ENCODE measurements around the gene ELF2. TPM values are rescaled to one million over a fixed set of nuclear protein-coding genes. Genes with fewer than 3 reads are reported as not detected.
"Not testable (repeated sequence)": the region's sequence is repeated elsewhere in the genome, so short reads cannot be mapped to it uniquely, and the experiment has no call there.

The ELF2 gene
- total RNA-seq, 1 donor from 2014 or later, result 33.9 TPM

- TF ChIP-seq, protein P1, sequence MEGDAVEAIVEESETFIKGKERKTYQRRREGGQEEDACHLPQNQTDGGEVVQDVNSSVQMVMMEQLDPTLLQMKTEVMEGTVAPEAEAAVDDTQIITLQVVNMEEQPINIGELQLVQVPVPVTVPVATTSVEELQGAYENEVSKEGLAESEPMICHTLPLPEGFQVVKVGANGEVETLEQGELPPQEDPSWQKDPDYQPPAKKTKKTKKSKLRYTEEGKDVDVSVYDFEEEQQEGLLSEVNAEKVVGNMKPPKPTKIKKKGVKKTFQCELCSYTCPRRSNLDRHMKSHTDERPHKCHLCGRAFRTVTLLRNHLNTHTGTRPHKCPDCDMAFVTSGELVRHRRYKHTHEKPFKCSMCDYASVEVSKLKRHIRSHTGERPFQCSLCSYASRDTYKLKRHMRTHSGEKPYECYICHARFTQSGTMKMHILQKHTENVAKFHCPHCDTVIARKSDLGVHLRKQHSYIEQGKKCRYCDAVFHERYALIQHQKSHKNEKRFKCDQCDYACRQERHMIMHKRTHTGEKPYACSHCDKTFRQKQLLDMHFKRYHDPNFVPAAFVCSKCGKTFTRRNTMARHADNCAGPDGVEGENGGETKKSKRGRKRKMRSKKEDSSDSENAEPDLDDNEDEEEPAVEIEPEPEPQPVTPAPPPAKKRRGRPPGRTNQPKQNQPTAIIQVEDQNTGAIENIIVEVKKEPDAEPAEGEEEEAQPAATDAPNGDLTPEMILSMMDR (IDR thresholded peaks at IDR 0.05; ENCODE audit: borderline replicate concordance), result peak; percentile 84
- peak; percentile 40 for DNase-seq
- Histone ChIP-seq H3K4me3 (no peak overlapping the region), H3K4me1 (peaks cover 32% of the 10 kb centered on the region), H3K27me3 (ENCODE audit: low read depth) (no peaks in the 10 kb centered on the region), H3K36me3 (no peaks in the 10 kb centered on the region), H3K9me3 (replicated peaks) (no peaks in the 10 kb centered on the region), H3K27ac (replicated peaks) (peak overlapping the region; percentile 89)
- intact Hi-C loops (cut with micrococcal nuclease), result loop anchor here (10.0 kb wide), 1 partner anchor 264 kb away; no protein-coding TSS in a partner anchor
Measured at GRCh38 chr4:139030614-139031235, 146.3 kb downstream of the ELF2 start.

- not testable (repeated sequence) for H3K9me3 ChIP-seq (replicated peaks); DNase-seq; H3K4me3 ChIP-seq; H3K27me3 ChIP-seq (ENCODE audit: low read depth); H3K36me3 ChIP-seq
- Histone ChIP-seq H3K27ac (replicated peaks) (peak overlapping the region; percentile 89), H3K4me1 (peaks cover 23% of the 10 kb centered on the region)
- intact Hi-C loops (cut with micrococcal nuclease), result loop anchor here (10.0 kb wide), 1 partner anchor 265 kb away; no protein-coding TSS in a partner anchor
Measured at GRCh38 chr4:139029866-139030363, 147.1 kb downstream of the ELF2 start.

- TF ChIP-seq, protein P1 (IDR thresholded peaks at IDR 0.05; ENCODE audit: borderline replicate concordance), result no peak
- Histone ChIP-seq H3K4me1 (peaks cover 17% of the 10 kb centered on the region), H3K27me3 (ENCODE audit: low read depth) (no peaks in the 10 kb centered on the region), H3K4me3 (peak overlapping the region; percentile 22), H3K27ac (replicated peaks) (peak overlapping the region; percentile 89), H3K9me3 (replicated peaks) (no peaks in the 10 kb centered on the region), H3K36me3 (no peaks in the 10 kb centered on the region)
- peak; percentile 80 for DNase-seq
- intact Hi-C loops (cut with micrococcal nuclease), result no loop called here
Measured at GRCh38 chr4:139028191-139028661, 148.8 kb downstream of the ELF2 start.

DNA sequence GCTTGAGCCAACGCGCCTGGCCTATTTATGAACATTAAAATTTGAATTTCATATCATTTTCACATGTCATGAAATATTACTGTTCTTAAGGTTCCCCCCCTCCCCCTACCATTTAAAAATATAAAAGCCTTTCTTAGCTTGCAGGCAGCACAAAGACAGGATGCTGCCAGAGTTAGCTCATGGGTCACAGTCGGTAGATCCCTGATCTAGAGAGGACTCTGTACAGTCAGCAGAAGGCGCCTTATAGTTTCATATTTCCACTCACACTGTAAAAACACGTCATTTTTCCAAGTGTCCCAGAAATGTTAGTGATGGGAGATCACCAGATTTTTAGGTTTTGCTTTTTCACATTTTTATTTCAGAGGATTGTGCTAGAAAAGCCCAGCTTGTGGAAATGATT, 149.2 kb downstream of the ELF2 start:
- H3K36me3 ChIP-seq, result no peaks in the 10 kb centered on the region
- H3K9me3 ChIP-seq (replicated peaks), result no peaks in the 10 kb centered on the region
- no peak for DNase-seq
- intact Hi-C loops (cut with micrococcal nuclease), result no loop called here
- H3K4me1 ChIP-seq, result peaks cover 17% of the 10 kb centered on the region
- peak overlapping the region; percentile 89 for H3K27ac ChIP-seq (replicated peaks)
- TF ChIP-seq, protein P1 (IDR thresholded peaks at IDR 0.05; ENCODE audit: borderline replicate concordance), result no peak
- no peaks in the 10 kb centered on the region for H3K27me3 ChIP-seq (ENCODE audit: low read depth)
- H3K4me3 ChIP-seq, result peak overlapping the region; percentile 22

DNA sequence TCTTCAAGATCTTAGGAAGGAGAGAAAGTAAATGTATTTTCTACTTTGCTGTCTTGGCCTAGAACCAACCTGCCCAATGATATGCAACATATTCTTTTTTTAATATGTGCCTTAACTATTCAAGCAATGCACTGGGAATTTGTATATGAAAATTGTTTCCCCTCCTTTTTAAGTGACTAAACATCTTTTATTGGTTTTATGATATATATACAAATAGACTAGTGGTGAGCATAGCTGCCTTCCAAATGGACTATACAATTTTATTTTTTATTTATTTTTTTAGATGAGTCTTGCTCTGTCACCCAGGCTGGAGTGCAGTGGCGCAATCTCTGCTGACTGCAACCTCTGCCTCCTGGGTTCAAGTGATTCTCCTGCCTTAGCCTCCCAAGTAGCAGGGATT, 151.2 kb downstream of the ELF2 start:
- no peak for DNase-seq
- TF ChIP-seq, protein P1 (IDR thresholded peaks at IDR 0.05; ENCODE audit: borderline replicate concordance), result no peak
- Histone ChIP-seq H3K4me1 (peaks cover 14% of the 10 kb centered on the region), H3K4me3 (no peak overlapping the region), H3K36me3 (no peaks in the 10 kb centered on the region), H3K27me3 (ENCODE audit: low read depth) (no peaks in the 10 kb centered on the region), H3K9me3 (replicated peaks) (no peaks in the 10 kb centered on the region), H3K27ac (replicated peaks) (no peak overlapping the region)
- intact Hi-C loops (cut with micrococcal nuclease), result no loop called here

GRCh38 chr4:139024686-139025085, 152.3 kb downstream of the ELF2 start:
- DNase-seq, result no peak

More at GRCh38 chr4:139024686-139025085, 152.3 kb downstream of the ELF2 start:
- Histone ChIP-seq H3K27me3 (ENCODE audit: low read depth) (no peaks in the 10 kb centered on the region), H3K9me3 (replicated peaks) (no peaks in the 10 kb centered on the region), H3K4me1 (peaks cover 16% of the 10 kb centered on the region), H3K27ac (replicated peaks) (peak overlapping the region; percentile 12), H3K36me3 (no peaks in the 10 kb centered on the region), H3K4me3 (no peak overlapping the region)
- TF ChIP-seq, protein P1 (IDR thresholded peaks at IDR 0.05; ENCODE audit: borderline replicate concordance), result no peak
- intact Hi-C loops (cut with micrococcal nuclease), result no loop called here

Measured in left ventricle myocardium inferior (tissue), 1 donor.